IgD-negative memory B cell (primary cell): ENCODE measurements around the gene NDUFA11. TPM values are rescaled to one million over a fixed set of nuclear protein-coding genes. Genes with fewer than 3 reads are reported as not detected.
"Not testable (repeated sequence)": the region's sequence is repeated elsewhere in the genome, so short reads cannot be mapped to it uniquely, and the experiment has no call there.

Experiments
- H3K27ac Mint-ChIP-seq, 3 donors: one replicate each; pipeline ENCODE4 v1.8.0; 2020 to 2022; ENCODE audit warnings: mild to moderate bottlenecking in 3 of 3, mixed read lengths in 3 of 3, moderate library complexity in 1 of 3
- H3K27me3 Mint-ChIP-seq: one replicate; pipeline ENCODE4 v1.8.0; 2021; ENCODE audit warnings: mixed read lengths
- H3K36me3 Mint-ChIP-seq: one replicate; pipeline ENCODE4 v1.8.0; 2020; ENCODE audit warnings: mild to moderate bottlenecking, mixed read lengths
- H3K4me1 Mint-ChIP-seq, 3 donors: one replicate each; pipeline ENCODE4 v1.8.0; 2020 to 2022; ENCODE audit warnings: mixed read lengths in 3 of 3, mild to moderate bottlenecking in 1 of 3
- H3K4me3 Mint-ChIP-seq, 4 donors: one replicate each; pipeline ENCODE4 v1.8.0; 2020 to 2022; ENCODE audit warnings: mild to moderate bottlenecking in 4 of 4, mixed read lengths in 4 of 4, moderate library complexity in 3 of 4
- H3K9me3 Mint-ChIP-seq, 3 donors: one replicate each; pipeline ENCODE4 v1.8.0; 2020 to 2021; ENCODE audit warnings: mixed read lengths in 3 of 3, mild to moderate bottlenecking in 1 of 3
- polyA plus RNA-seq: library from polyadenylated mRNA; unstranded; fragments of 300-500 nt; fragmentation: Illumina TruSeq; gene quantifications from one replicate; pipeline ENCODE4 v1.2.3, GENCODE V29; 2021

Gene NDUFA11
- polyA plus RNA-seq, 1 donor from 2014 or later = 371 TPM

GRCh38 chr19:5848621-5849020 is 55.0 kb downstream of the NDUFA11 start:
- H3K9me3 Mint-ChIP-seq, H3K4me1 Mint-ChIP-seq, H3K4me3 Mint-ChIP-seq, H3K36me3 Mint-ChIP-seq, H3K27ac Mint-ChIP-seq, H3K27me3 Mint-ChIP-seq: not testable (repeated sequence)

- not testable (repeated sequence) for H3K36me3 Mint-ChIP-seq, H3K27me3 Mint-ChIP-seq
Measured at GRCh38 chr19:5847846-5848245, 55.7 kb downstream of the NDUFA11 start.

More at GRCh38 chr19:5847846-5848245, 55.7 kb downstream of the NDUFA11 start:
- not testable (repeated sequence) for H3K9me3 Mint-ChIP-seq, H3K4me3 Mint-ChIP-seq, H3K27ac Mint-ChIP-seq, H3K4me1 Mint-ChIP-seq

Other genes with a start within 250 kb of the NDUFA11 start
- gene MICOS13, start 223.3 kb downstream of the NDUFA11 start, polyA plus RNA-seq = 107 TPM
- gene HSD11B1L, start 222.8 kb downstream of the NDUFA11 start, polyA plus RNA-seq = 2.1 TPM
- gene RPL36, start 213.5 kb downstream of the NDUFA11 start, polyA plus RNA-seq = 2,640 TPM
- 38.5 TPM for gene LONP1, start 183.6 kb downstream of the NDUFA11 start, polyA plus RNA-seq
- gene CATSPERD, start 183.2 kb downstream of the NDUFA11 start, polyA plus RNA-seq = not detected
- gene PRR22, start 119.0 kb downstream of the NDUFA11 start, polyA plus RNA-seq = not detected
- gene DUS3L, start 112.6 kb downstream of the NDUFA11 start, polyA plus RNA-seq = 35.2 TPM
- not detected for gene NRTN, start 98.7 kb downstream of the NDUFA11 start, polyA plus RNA-seq
- 0.55 TPM for gene FUT6, start 64.1 kb downstream of the NDUFA11 start, polyA plus RNA-seq
- not detected for gene FUT3, start 52.3 kb downstream of the NDUFA11 start, polyA plus RNA-seq
- not detected for gene FUT5, start 33.2 kb downstream of the NDUFA11 start, polyA plus RNA-seq
- 4.2 TPM for gene VMAC, start 1.1 kb upstream of the NDUFA11 start, polyA plus RNA-seq
- gene CAPS, start 10.5 kb upstream of the NDUFA11 start, polyA plus RNA-seq = 3.7 TPM
- gene RANBP3, start 74.3 kb upstream of the NDUFA11 start, polyA plus RNA-seq = 9.4 TPM
- gene RFX2, start 206.7 kb upstream of the NDUFA11 start, polyA plus RNA-seq = 3.1 TPM
- not detected for gene ACSBG2, start 231.9 kb upstream of the NDUFA11 start, polyA plus RNA-seq